ENCODE measurements around the gene UNC13D.

UNC13D gene

DNA sequence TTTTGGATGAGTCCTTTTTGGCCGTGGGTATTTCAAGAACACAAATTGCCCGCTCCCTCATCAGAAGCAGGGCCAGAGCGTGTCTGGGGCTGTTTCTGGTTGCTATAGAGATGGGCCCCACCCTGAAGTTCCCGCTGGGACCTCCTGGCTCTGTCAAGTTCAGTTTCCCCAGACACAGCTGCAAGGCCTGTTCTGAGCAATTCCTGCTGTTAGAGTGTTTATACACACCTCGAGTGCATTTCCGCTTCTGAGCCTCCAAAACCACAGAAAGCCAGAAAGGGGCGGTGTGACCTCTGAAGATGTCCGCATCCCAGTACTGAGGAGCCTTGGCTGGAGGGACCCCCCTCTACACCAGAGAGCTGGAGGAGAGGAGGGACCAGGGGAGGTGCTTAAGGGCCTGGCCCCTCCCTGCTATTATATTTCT, 20.3 kb upstream of the UNC13D start:
- peak; percentile 46 for TF ChIP-seq FOXP2 (optimal IDR thresholded peaks at IDR 0.05; ENCODE audit: borderline replicate concordance, extremely low read depth, extremely low read length, insufficient read depth)
- TF ChIP-seq TAF1 (IDR thresholded peaks at IDR 0.05; ENCODE audit: borderline replicate concordance, insufficient read depth, low read length): no peak

DNA sequence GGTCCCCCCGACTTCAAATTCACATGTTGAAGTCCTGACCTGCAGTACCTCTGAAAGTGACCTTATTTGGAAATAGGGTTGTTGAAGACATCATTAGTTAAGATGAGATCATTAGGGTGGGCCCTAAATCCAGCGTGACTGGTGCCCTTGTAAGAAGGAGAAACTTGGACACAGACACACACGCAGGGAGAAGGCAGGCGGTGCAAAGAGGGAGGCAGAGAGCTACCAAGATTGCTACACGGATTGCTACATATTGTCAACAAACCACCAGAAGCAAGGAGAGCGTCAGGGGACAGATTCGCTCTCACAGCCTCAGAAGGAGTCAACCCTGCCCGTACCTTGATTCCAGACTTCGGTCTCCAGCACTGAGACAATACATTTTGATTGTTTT, 17.7 kb upstream of the UNC13D start:
- TF ChIP-seq SIN3A (IDR thresholded peaks at IDR 0.05; ENCODE audit: borderline replicate concordance, insufficient read depth, low read length): no peak
- TF ChIP-seq POLR2AphosphoS5 (IDR thresholded peaks at IDR 0.05; ENCODE audit: low read depth, low read length): no peak
- no peak for TF ChIP-seq REST (IDR thresholded peaks at IDR 0.05; ENCODE audit: insufficient read depth in 1 of 2, low read depth in 2 of 2, low read length in 2 of 2)
- TF ChIP-seq TAF1 (IDR thresholded peaks at IDR 0.05; ENCODE audit: borderline replicate concordance, insufficient read depth, low read length): no peak
- TF ChIP-seq FOXP2 (optimal IDR thresholded peaks at IDR 0.05; ENCODE audit: borderline replicate concordance, extremely low read depth, extremely low read length, insufficient read depth): no peak

DNA sequence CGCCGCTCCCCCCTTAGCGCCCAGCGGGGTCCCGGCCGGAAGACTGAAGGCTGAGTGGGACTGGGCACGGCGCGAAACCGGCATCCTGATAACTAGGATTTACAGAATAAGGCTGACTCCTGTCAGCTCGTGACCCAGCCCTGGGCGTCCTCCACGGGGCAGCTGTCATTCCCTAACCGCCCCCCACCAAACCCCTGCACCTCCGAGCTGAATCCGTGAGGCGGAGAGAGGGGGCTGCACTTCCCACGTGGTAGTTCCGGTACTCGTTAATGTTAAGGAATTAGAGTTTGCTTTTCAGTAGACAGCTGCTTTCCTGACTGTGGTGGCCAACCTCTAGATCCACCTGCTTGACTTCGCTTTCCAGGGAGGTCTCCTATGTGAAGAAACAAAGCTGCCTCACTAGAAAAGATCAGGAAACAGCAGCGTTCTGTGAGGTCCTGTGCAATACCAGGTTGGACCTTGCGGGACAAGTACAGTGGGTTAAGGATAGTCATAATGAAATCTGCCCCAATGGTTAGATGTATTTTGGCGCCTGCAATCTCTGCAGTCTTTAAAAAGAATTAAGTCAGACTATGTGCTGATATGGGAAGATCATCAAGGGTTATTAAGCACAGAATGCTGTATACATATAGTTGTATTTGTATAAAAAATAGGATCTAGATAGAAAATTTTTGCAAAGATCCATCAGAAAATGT, 12.0 kb upstream of the UNC13D start:
- TF ChIP-seq FOXP2 (optimal IDR thresholded peaks at IDR 0.05; ENCODE audit: borderline replicate concordance, extremely low read depth, extremely low read length, insufficient read depth) (peak; percentile 39), TAF1 (IDR thresholded peaks at IDR 0.05; ENCODE audit: borderline replicate concordance, insufficient read depth, low read length) (no peak)

DNA sequence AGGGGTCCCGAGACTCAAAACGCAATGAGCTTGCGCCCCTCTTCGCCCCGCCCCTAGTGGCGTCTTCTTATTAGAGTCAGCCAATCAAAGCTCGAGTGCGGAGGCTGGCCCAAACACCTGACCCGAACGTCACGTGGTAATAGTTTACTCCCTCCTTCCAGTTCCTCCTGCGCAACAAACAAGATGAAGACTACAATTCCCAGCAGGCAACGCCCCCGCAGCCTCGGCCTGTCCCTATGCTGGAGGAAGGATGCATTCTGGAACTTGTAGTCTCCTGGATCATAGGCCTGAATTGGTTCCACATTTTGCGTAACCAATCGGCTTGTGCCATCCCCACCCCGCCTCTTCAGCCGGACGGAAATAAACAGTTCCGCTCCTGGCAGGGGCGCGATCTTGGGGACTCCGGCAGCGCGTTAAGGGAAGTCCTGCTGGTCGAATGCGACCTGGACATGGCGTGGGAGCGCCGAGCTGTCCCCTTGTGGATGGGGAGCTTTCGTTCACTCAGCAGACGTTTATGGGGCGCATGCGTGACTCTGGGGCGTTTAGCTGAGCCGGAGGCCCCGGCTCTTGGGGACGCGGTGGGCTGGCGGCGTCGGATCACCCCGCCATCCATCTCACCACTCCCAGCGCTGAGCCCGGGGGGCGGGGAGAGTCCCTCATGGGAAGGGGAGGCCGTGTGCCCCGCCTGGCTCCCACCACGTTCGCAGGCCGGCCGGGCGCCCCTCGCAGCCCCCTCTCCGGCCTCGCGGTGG, 11.3 kb upstream of the UNC13D start, which contains the start of gene WBP2:
WBP2 (minus strand) TSS at position 26 of the 752 bp plus-strand sequence. CDS start 38 bp downstream, outside the sequence.
- TF ChIP-seq SIN3A (IDR thresholded peaks at IDR 0.05; ENCODE audit: borderline replicate concordance, insufficient read depth, low read length) (peak; percentile 94; the same call in 1 of the 2 replicates), POLR2AphosphoS5 (IDR thresholded peaks at IDR 0.05; ENCODE audit: low read depth, low read length) (peak; percentile 83), TAF1 (IDR thresholded peaks at IDR 0.05; ENCODE audit: borderline replicate concordance, insufficient read depth, low read length) (peak; percentile 68; the same call in 1 of the 2 replicates), FOXP2 (optimal IDR thresholded peaks at IDR 0.05; ENCODE audit: borderline replicate concordance, extremely low read depth, extremely low read length, insufficient read depth) (peak; percentile 91), REST (IDR thresholded peaks at IDR 0.05; ENCODE audit: insufficient read depth in 1 of 2, low read depth in 2 of 2, low read length in 2 of 2) (0 out of 4 replicates have a peak, but pooled peaks of 1 of the 2 experiments have one; percentile 15)

- TF ChIP-seq FOXP2 (optimal IDR thresholded peaks at IDR 0.05; ENCODE audit: borderline replicate concordance, extremely low read depth, extremely low read length, insufficient read depth) (no peak), SIN3A (IDR thresholded peaks at IDR 0.05; ENCODE audit: borderline replicate concordance, insufficient read depth, low read length) (0 out of 2 replicates have a peak, but pooled peaks have one; percentile 47)
Observed at GRCh38 chr17:75854881-75855309, 10.7 kb upstream of the UNC13D start.

DNA sequence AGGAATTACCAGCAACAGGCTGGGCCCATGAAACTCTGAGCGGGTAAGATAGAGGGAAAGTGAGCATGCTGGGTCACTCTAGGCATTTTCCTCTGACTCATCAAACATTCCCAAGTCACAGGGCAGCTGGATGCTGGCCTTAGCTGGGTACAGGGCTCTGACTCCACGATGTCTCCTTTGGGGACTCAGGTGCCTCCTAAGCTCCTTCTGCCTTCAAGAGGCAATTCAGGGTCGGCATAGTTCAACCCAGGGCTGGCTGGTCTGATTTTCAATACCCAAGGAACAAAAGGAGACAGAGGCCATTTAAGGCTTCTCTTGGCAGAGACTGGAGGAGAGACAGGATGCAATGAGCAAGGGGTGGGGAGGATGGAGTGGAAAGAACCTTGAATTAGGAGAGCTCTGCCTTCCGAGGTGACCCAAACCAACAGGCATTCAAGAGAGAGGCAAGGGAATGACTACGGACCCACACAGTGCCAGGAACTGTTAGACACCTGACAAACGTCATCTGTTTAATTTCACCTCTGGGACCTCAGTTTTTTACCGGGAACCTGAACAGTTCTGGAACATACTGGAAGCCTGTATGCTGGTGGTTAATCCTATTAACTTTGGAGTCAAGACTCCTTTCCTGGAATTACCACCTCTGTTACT, 10.0 kb upstream of the UNC13D start:
- no peak for TF ChIP-seq FOXP2 (optimal IDR thresholded peaks at IDR 0.05; ENCODE audit: borderline replicate concordance, extremely low read depth, extremely low read length, insufficient read depth)
- TF ChIP-seq REST (IDR thresholded peaks at IDR 0.05; ENCODE audit: insufficient read depth in 1 of 2, low read depth in 2 of 2, low read length in 2 of 2): no peak
- no peak for TF ChIP-seq SIN3A (IDR thresholded peaks at IDR 0.05; ENCODE audit: borderline replicate concordance, insufficient read depth, low read length)
- TF ChIP-seq POLR2AphosphoS5 (IDR thresholded peaks at IDR 0.05; ENCODE audit: low read depth, low read length): no peak
- no peak for TF ChIP-seq TAF1 (IDR thresholded peaks at IDR 0.05; ENCODE audit: borderline replicate concordance, insufficient read depth, low read length)

All from PFSK-1 (cell line).